GM18873 (cell line): ENCODE measurements around the gene MAP7D3.
A peak's percentile ranks its signal among the peaks of the same experiment; 100 is the strongest.
"Not testable (repeated sequence)": the region's sequence is repeated elsewhere in the genome, so short reads cannot be mapped to it uniquely, and the experiment has no call there.

ENCODE experiments used
- ATAC-seq: cut with Tn5 transposase; IDR thresholded peaks from one replicate; pipeline ENCODE4 v1.9.1; 2021; ENCODE audit warnings: mild to moderate bottlenecking, moderate library complexity, moderate number of reproducible peaks; ENCODE audit not compliant: unreplicated experiment, low FRiP score

The MAP7D3 gene

DNA sequence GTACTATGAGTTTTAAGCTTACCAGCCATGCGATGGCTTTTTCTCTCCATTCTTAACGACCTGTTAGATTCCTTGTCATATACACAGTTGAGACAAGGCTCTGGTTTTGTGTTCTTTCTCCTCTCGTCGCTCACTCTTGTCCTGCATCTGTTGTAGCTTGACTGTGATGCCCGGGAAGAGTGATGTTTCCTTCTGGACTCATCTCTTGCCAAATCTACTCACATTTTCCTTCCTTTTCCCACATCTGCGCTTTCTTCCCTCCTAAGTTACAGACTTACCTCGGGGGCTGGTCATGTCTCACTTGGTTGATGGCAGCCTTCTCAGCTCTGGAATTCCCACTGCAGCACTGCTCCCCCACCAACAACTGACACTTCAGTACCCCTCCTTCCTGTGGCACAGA lies 4.8 kb upstream of the MAP7D3 start:
- no peak for ATAC-seq

DNA sequence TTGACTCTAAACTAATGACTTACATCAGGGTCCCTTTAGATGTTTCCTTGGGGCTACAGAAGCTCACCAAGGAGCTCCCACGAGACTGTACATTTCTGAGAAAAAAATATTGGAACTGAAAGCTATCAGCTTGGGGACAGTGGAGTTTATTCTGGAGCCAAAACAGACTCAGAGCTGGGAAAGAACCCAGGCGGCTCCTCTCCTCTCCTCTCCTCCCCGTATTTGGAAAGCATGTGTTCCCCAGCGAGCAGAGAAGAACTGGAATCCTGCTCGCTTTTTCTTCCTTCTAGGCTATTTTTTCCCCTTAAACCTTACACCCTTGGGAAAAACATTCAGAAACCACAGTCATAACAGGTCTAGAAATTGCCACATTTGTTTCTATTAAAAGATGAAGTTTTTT lies 4.3 kb upstream of the MAP7D3 start:
- no peak for ATAC-seq

DNA sequence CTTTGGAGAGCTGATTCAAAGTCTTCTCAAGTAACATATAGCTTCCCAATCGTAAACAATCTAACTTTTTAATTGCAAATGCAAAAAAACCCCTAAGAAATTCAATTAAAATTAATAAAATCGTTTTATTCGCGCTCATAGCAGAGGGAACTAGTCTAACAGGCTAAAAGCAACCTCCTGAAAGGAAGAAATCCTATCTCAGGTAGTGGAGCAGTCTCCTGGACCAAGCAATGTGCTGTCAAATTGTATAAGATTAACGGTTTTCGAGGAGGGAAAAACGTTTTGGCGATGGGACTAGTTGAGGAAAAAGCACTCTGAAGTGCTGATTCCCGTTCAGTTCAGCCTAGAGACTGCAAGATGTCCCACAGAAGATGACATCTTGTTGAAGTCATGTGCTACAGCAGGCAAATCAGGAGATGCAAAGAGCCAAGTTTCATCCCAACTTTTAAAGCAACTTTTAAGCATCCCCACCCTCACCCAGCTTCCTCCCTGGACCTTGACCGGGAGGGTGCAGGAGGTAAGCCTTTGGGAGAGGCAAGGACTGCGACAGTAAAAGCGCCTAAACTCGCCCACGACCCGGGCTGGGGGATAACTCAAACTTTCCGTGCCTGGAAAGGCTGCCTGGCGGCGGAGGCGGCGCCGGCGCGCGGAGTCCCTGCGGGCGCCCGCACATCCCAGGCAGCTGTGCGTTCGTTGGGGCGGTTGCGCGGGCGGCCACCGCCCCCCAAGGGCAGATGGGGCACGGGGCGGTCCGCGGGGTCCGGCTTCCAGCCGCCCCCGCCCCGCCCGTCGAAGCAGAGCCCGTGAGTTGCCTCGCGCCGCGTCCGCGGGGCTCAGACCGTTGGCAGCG lies 784 bp downstream of the MAP7D3 start:
- peak; percentile 26 for ATAC-seq

DNA sequence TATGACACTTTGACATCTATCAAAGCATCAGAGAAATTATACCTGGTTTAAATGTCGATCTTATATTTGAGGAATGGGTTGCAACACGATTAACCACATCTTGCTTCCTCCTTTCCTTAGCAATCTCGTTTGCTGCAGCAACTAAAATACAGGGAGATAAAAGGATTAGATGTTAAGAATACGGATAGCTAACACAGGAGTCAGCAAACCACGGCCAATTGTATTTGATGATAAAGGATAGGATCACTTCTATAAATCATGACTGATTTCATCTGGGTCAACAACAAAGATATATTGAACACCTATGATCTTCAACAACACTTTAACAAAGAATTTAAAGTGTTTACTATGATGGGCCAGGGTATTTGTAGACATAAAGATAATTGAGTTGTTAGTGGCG lies 5.0 kb downstream of the MAP7D3 start:
- ATAC-seq = no peak

DNA sequence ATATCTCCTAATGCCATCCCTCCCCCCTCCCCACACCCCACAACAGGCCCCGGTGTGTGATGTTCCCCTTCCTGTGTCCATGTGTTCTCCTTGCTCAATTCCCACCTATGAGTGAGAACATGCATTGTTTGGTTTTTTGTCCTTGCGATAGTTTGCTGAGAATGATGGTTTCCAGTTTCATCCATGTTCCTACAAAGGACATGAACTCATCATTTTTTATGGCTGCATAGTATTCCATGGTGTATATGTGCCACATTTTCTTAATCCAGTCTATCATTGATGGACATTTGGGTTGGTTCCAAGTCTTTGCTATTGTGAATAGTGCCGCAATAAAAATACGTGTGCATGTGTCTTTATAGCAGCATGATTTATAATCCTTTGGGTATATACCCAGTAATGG lies 13.4 kb downstream of the MAP7D3 start:
- not testable (repeated sequence) for ATAC-seq

DNA sequence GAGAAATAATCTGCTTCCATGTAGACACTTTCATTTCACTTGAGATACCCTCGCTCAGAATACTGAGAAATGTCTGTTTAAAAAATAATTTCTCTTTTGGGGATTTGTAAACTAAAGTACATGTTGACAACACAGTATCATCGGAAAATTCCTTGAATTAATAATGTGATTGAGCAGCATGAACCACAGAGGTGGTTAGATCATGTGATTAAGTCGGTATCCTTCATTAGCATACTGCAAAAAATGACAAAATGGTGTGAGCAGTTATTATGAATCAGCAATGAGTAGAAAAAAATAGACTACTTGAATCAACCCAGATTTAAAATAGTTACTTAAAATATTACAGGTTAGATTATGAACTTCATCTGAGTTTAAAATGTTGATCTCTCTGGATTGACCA lies 14.1 kb downstream of the MAP7D3 start:
- no peak for ATAC-seq

DNA sequence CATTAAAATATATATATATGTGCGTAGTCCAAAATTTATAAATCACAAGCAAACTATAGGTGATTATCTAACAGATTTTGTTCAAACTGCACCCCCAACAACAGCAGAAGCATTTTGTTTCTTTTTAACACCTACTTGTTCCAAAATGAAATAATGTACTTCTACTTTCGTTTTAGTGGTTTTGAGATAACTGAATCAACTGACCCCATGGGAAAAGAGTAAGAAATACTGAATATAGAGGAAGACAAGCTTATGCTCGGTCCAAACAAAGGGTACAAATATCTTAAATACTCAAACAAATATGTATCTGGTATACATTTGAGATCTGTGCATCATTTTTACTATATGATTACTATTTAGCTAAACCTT lies 22.4 kb downstream of the MAP7D3 start:
- ATAC-seq = no peak

DNA sequence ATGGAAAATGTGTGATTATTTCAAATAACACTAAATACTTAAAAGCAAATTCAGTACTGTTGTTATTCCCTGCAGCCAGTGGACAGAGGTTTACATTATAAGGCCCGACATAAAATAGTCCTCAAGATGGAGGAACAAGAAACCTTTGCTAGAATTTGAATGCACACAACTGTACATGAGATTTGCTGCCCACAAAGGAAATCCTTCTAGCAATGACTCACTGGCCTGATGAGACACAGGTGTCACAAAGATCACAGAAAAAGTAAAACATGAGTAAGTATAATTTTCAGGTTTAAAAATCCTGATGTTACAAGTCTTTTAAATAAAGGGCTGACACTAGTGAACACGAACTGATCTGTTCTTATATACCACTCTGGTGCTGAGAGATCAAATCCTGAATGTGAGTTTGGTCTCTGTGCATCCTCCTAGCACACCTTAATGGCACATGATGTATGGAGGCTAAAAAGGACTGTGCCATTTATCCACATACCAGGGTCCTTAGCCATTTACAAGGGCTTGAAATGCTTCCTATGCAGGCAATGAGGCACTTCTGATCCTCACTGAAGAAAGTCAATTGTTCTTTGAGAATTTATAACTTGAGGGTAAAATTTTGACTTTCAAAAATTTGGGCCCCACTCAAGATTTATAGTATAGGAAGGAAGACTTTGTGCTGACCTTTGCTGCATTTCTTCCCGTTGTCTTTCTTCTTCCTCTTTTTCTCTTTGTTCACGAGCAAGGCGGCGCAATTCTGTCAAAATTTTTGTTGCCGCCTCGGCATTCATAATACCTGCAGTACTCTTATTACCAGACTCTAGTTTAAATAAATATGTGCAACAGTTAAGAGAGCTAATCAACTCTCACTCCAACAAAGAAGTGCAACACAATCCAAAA lies 23.0 kb downstream of the MAP7D3 start:
- ATAC-seq = no peak

DNA sequence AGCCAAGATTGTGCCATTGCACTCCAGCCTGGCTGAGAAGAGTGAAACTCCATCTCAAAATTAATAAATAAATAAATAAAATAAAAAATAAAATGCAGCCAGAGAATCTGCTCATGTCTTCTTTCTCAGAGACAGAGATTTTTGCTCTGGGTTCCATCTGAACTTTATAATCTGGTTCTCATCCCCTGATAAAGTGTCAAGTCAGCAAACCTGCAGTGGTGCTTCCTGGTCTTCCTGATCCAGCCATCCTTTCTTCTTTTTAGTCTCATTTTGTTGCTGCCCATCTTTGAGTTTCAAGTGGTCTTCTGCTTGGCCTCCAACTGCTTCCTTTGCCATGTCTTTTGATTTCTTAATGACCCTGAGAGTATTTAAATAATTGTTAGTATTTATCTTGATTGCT lies 24.1 kb downstream of the MAP7D3 start:
- ATAC-seq = no peak

DNA sequence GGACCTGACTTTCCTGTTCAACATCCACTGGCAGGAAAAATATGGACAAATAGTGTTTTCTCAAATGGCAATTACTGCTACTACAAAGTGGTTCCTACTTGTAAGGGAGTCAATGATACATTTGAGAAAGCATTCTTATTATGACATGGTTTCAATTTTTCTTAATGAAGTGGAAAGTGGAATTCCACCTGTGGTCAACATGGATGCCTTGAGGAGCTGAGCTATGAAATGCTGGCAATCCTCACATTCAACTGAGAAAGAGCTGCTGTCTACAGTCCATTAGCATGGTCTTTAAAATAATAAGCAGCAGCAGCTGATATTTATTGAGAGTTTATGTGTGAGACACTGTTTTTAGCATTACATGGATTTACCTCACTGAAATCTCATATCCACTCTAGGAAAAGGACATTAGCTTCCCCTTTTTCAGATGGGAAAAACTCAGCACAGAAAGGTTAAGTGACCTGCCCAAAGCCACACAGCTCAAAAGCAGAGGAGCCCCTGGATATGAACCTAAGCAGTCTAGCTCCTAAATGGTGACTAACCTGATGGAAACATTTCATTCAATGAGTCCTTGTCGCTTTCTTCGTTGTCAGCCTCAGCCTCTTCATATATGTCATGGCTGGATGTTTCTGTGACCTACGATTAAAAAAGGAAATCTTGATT lies 29.2 kb downstream of the MAP7D3 start:
- no peak for ATAC-seq

DNA sequence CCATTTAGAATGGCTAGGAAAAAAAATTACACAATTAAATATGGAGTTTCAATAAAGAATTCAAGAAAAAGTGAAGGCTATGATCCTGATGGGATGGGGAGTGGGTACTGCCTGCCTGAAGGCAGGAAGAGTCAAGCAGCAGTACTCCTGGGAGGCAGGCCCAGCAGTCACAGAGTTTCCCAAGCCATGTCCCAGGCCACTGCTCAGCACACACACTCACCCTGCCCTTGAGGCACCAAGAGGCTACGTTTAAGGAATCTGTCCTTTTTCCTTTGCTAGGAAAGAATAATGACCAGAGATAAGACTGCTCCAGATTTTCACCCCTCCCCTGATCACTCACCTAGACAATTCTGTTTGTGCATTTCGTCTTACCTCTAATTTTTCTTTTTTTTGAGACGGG lies 30.2 kb downstream of the MAP7D3 start:
- no peak for ATAC-seq

DNA sequence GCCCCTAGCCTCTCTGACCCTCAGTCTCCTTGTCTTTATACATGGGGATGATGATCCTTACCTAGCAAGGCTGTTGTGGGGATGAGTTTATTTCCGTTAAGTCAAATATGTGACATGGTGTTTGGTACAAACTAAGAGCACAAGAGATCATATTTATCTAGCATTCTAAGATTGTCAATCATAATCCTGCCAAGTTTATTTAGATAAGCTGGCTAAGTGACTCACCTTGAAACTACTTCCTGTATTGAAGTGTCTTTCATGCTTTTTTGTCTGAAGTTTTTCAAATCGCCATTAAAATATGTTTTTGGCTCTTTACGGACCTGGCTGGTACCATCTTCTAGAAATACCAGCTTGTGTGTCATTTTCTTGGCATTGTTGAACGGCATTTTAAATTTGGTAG lies 30.7 kb downstream of the MAP7D3 start:
- ATAC-seq = no peak

DNA sequence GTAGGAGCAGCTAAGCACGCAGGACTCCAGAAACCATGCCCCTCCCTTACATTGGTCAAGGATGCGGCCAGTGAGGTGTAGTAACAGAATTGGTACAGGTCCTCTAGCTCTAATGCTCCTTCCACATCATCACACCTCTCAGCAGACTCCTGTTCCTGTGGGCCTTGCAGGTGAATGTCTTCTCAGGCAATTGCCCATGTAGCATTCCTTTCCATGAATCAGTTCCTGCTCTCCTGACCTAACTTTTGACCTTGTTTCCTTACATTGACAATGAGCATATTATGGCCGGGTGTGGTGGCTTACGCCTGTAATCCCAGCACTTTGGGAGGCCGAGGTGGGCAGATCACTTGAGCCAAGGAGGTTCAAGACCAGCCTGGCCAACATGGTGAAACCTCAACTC lies 31.3 kb downstream of the MAP7D3 start:
- no peak for ATAC-seq

DNA sequence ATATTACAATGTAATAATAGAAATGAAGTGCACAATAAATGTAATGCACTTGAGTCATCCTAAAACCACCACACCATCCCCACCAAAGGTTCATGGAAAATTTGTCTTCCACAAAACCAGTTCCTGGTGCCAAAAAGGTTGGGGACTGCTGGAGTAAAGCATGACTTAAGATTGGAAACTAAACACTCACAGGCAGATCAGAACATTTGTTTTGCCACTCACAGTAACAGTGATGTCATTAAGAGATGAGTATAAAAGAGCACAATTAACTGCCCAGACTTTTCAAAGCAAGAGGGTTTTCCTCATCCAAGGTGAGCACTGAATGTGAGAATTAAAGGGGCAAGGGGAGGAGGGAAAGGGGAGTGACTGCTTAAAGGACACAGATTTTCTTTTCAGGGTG lies 35.6 kb downstream of the MAP7D3 start:
- ATAC-seq = no peak

DNA sequence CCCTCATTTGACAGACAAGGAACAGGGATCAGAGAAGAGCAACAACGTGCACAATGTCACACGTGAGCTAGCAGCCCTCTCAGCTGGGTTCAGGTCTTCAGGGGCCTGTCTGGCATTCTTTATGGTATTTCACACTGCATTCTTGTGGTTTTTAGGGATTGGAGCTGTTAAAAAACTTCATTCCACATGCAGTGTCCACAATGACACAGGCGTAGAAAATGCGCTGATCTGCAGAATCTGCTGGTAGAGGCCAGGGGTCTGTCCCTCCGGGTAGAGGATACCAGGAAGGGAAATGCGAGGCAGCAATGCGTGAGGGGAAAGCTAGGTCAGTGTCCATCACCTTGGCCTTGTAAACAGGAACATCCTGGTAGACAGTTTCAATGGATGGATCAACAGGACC lies 36.6 kb downstream of the MAP7D3 start:
- ATAC-seq = no peak

DNA sequence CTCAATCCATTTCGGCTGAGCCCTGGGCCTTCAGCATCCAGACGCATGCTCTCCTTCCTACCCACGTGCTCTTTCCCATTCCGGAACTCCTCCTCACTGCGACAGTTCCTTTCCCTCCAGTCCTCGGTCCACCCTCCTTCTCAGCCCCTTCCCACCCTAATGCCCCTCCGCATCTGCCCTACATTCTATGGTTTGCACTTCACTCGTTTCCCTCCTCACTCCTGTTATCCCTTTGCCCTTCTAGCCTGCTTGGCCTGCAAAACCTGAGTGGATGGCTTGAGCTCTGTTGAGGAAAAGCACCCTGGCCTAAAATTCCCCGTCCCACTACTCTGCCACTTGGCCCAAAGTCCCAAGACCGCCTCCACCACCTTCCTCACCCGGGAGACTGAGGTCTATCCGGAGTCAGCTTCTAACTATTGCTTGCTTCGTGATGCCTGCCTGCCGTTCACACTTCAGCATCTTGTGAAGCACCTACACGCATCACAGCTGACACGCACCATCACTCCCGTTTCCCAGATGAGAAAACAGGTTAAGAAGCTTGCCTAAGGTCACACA lies 38.6 kb downstream of the MAP7D3 start:
- no peak for ATAC-seq

DNA sequence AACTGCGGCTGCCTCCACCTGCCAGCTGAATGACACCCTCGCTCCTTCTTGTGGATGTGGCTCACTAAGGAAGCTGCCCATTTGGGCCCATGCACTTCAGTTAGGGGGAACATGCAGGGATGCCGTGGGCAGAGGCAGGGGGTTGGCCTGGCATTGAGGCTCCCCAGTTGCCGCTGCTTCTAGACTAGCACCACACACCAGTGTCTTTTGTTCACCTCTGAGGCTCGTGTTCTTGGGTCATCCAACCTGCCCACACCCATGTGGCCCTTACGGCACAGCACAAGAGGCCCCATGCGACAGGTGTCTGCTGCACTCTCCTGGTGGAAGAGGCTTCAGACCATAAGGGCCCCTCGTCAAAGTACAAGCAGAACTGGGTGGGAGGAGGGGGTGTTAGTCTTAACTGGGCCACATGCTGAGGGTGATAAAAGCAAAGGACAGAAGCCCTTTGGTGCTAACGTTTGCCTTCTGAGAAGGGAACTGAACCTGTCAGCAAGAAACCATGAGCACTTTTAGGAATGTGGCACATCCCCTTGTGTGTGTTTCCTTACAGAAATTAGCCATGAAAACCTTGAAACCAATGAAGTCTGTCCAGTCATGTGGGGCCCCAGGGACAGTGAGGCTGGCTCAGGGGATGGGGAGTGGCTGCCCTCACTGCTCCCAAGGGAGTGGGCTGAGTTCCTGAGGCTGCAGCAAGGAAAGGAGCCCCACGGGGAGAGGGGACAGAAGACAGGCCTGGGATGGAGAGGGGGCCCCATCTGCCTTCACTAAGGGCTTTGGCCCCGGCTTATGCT lies 39.2 kb downstream of the MAP7D3 start:
- no peak for ATAC-seq

DNA sequence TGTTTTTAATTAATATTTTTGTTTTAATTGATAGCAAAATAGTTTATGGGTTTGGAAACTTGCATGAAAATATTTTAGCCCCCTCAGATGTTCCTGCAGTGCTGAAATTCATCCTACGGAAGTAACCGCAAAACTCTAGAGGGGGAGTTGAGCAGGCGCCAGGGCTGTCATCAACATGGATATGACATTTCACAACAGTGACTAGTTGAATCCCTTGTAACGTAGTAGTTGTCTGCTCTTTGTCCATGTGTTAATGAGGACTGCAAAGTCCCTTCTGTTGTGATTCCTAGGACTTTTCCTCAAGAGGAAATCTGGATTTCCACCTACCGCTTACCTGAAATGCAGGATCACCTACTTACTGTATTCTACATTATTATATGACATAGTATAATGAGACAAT lies 40.4 kb downstream of the MAP7D3 start:
- no peak for ATAC-seq

DNA sequence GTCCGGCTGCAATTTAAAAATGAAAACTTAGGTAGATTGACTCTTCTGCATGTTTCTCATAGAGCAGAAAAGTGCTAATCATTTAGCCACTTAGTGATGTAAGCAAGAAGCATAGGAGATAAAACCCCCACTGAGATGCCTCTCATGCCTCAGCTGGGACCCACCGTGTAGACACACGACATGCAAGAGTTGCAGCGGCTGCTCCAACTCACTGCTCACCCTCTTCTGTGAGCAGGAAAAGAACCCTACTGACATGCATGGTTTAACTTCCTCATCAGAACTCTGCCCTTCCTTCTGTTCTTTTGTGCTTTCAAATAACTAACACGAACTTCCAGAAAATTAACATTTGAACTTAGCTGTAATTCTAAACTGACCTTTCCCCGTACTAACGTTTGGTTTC lies 41.0 kb downstream of the MAP7D3 start:
- no peak for ATAC-seq

DNA sequence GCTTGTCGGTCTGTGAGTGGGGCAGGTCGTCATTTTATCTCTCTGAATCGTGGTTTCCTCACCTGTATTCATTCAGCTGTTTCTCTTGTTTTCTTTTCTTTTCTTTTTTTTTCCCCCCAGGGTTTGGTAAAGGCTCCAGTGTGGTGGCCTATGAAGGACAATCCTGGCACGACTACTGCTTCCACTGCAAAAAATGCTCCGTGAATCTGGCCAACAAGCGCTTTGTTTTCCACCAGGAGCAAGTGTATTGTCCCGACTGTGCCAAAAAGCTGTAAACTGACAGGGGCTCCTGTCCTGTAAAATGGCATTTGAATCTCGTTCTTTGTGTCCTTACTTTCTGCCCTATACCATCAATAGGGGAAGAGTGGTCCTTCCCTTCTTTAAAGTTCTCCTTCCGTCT lies 41.4 kb downstream of the MAP7D3 start:
- no peak for ATAC-seq
